ENCODE results near the gene MSI2. TPM values are rescaled to one million over a fixed set of nuclear protein-coding genes. Genes with fewer than 3 reads are reported as not detected.

The MSI2 gene
- total and polyA plus RNA-seq, 2 experiments from 2014 or later = 18.9 to 41.8 TPM

DNA sequence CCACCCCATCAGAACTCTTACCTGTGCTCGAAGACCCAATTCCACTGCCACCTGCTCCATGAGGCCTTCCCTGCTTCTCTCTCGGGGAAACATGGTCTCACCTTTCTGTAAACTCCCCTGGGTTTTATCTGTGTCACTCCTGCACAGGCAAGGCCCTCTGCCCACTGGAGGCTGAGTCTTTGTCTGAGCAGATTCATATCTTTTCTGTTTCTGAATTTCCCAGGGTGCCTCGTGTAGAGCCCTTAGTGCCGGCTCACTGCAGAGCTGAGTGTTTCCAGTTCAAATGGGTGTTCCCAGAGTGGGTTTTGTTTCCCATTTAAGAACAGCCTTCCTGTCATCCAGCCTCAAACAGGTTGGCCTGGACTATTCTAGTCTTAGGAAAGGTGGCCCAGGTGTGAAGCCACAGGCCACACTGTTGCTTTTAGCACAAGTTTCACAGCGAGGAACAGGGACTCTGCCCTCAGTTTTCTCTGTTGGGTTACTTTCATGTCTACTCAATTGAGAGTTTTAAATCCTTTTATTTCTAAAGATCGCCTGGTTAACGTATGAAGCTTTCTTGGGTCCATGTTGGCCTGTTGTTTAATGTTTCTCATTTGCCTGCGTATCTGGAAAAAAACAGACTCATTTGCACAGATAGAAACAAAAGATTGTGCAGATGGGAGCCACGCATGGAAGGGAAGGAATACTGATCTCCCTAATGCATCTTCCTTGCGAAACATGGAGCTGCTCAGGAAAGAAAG lies 228.7 kb downstream of the MSI2 start:
- H3K9me3 Mint-ChIP-seq = no peaks in the 10 kb centered on the region; the same call in 2 of the 3 replicates
- no peak overlapping the region for H3K4me3 Mint-ChIP-seq
- no peak overlapping the region for H3K4me3 ChIP-seq
- H3F3A ChIP-seq (replicated peaks; ENCODE audit: low read depth) = no peaks in the 10 kb centered on the region
- ATAC-seq = no peak
- H3K4me1 ChIP-seq (ENCODE audit: insufficient read depth) = peaks cover 7% of the 10 kb centered on the region; the same call in 1 of the 2 replicates
- H4K20me1 ChIP-seq (replicated peaks; ENCODE audit: insufficient read depth) = peaks cover 7% of the 10 kb centered on the region; the same call in 1 of the 2 replicates
- peaks cover 4% of the 10 kb centered on the region for H3K27me3 Mint-ChIP-seq (ENCODE audit: insufficient read depth, low read depth, poor library complexity)
- H3K4me1 Mint-ChIP-seq = peaks cover 36% of the 10 kb centered on the region
- H2AFZ ChIP-seq = no peak overlapping the region
- no peak overlapping the region for H3K27ac ChIP-seq (ENCODE audit: low read depth)
- no peaks in the 10 kb centered on the region for H3K9me2 ChIP-seq (ENCODE audit: insufficient read depth)
- H3K36me3 Mint-ChIP-seq (ENCODE audit: low read depth) = no peaks in the 10 kb centered on the region
- no peaks in the 10 kb centered on the region; the same call in none of the 2 replicates for H3K79me2 ChIP-seq (replicated peaks; ENCODE audit: insufficient read depth)
- DNase-seq (ENCODE audit: low spot score) = no peak
- TF ChIP-seq ZNF114 (CRISPR knock-in tag; IDR thresholded peaks at IDR 0.05) = no peak
- no peak for TF ChIP-seq ZNF462 (CRISPR knock-in tag; IDR thresholded peaks at IDR 0.05)
- no peak for TF ChIP-seq CTCF (conservative IDR thresholded peaks at IDR 0.05; ENCODE audit: low read depth in 2 of 2)
- TF ChIP-seq POLR2AphosphoS5 (IDR thresholded peaks at IDR 0.05; ENCODE audit: low read depth) = no peak
- no peak for TF ChIP-seq NANOG (IDR thresholded peaks at IDR 0.05; ENCODE audit: borderline replicate concordance)
- no peak for TF ChIP-seq JUNB (IDR thresholded peaks at IDR 0.05; ENCODE audit: unreplicated experiment)
- TF ChIP-seq ZNF331 (CRISPR knock-in tag; IDR thresholded peaks at IDR 0.05; ENCODE audit: low read depth) = no peak
- no peak for TF ChIP-seq EZH2 (IDR thresholded peaks at IDR 0.05; ENCODE audit: low read depth, unreplicated experiment)
- TF ChIP-seq ETS1 (IDR thresholded peaks at IDR 0.05) = no peak
- TF ChIP-seq REST (IDR thresholded peaks at IDR 0.05; ENCODE audit: unreplicated experiment) = no peak
- TF ChIP-seq EZH2phosphoT487 (IDR thresholded peaks at IDR 0.05; ENCODE audit: unreplicated experiment) = no peak
- TF ChIP-seq STAT1 (IDR thresholded peaks at IDR 0.05; ENCODE audit: unreplicated experiment) = no peak
- TF ChIP-seq CREB1 (CRISPR knock-in tag; IDR thresholded peaks at IDR 0.05; ENCODE audit: low read depth) = no peak
- no peak overlapping the region for H3K4me2 ChIP-seq
- H3K36me3 ChIP-seq (ENCODE audit: insufficient read depth) = no peaks in the 10 kb centered on the region
- H3K27ac Mint-ChIP-seq = no peak overlapping the region
- H3K27me3 ChIP-seq (ENCODE audit: insufficient read depth) = no peaks in the 10 kb centered on the region

Measured in GM23338 (cell line).